Cardiac muscle cell (in vitro differentiated cells and primary cell): Measurements from ENCODE around the gene TNMD. TPM values are rescaled to one million over a fixed set of nuclear protein-coding genes. Genes with fewer than 3 reads are reported as not detected.

Experiments
- DNase-seq, 2 donors: peaks; one replicate each; pipeline versions ENCODE4 v3.0.0 to v3.0.0-alpha.2; 2010 to 2017; ENCODE audit warnings: low read depth in 1 of 2, low spot score in 1 of 2
- H3K27ac ChIP-seq: fragments of 200-600 bp; sonication (generic); 2 replicates; pipeline ENCODE4 v1.5.1; 2016
- H3K27me3 ChIP-seq: fragments of 200-600 bp; sonication (generic); 2 replicates; pipeline ENCODE4 v1.6.0; 2016; ENCODE audit warnings: control low read depth
- H3K36me3 ChIP-seq: fragments of 200-600 bp; sonication (generic); 2 replicates; pipeline ENCODE4 v1.5.1; 2016; ENCODE audit warnings: control low read depth
- H3K4me1 ChIP-seq: fragments of 200-600 bp; sonication (generic); 2 replicates; pipeline ENCODE4 v1.8.1; 2017; ENCODE audit warnings: low read depth, mild to moderate bottlenecking, mixed run types
- H3K4me3 ChIP-seq: fragments of 200-600 bp; sonication (generic); 2 replicates; pipeline ENCODE4 v1.5.1; 2016; ENCODE audit warnings: mild to moderate bottlenecking
- H3K9me3 ChIP-seq: fragments of 200-600 bp; sonication (generic); 2 replicates; pipeline ENCODE4 v1.5.1; 2017; ENCODE audit warnings: low read depth, mild to moderate bottlenecking, control low read depth
- polyA plus RNA-seq: library from polyadenylated mRNA; unstranded; fragments of >200 nt; fragmentation: Nextera tagmentation; extraction: Ambion mirVana; gene quantifications from 2 replicates; pipeline ENCODE4 v1.2.1, GENCODE V29; 2016
- total RNA-seq: library from RNA; depleted of rRNA; stranded (reverse); fragments of >200 nt; gene quantifications from 2 replicates; pipeline ENCODE4 v1.2.3, GENCODE V29; 2016
- TF ChIP-seq, protein P1 (sequence below): IDR thresholded peaks from 2 replicates; pipeline ENCODE4 v1.5.1; 2012; ENCODE audit warnings: low read depth, mild to moderate bottlenecking, low read length

TNMD gene
- total and polyA plus RNA-seq, 2 experiments from 2014 or later = 0.57 to 6.9 TPM

DNA sequence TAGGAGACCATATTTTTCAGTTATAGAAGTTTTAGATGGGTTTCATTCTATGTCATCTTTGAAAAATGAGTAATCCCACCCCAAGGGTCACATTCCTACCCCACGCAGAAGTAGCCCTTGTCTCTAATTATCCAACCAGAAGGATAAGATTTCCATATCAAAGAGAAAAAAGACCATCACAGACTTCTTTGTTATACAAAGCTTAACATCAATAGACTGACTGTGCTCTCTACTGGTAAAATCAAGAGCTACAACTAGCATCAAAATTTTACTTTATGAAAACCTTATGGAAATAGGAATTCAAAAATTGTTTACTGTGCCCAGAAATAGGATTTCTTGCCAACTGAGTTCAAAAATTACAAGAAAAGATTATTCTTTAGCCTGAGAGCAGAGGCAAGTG, 24.9 kb downstream of the TNMD start:
- no peak for DNase-seq
- TF ChIP-seq, protein P1, sequence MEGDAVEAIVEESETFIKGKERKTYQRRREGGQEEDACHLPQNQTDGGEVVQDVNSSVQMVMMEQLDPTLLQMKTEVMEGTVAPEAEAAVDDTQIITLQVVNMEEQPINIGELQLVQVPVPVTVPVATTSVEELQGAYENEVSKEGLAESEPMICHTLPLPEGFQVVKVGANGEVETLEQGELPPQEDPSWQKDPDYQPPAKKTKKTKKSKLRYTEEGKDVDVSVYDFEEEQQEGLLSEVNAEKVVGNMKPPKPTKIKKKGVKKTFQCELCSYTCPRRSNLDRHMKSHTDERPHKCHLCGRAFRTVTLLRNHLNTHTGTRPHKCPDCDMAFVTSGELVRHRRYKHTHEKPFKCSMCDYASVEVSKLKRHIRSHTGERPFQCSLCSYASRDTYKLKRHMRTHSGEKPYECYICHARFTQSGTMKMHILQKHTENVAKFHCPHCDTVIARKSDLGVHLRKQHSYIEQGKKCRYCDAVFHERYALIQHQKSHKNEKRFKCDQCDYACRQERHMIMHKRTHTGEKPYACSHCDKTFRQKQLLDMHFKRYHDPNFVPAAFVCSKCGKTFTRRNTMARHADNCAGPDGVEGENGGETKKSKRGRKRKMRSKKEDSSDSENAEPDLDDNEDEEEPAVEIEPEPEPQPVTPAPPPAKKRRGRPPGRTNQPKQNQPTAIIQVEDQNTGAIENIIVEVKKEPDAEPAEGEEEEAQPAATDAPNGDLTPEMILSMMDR = no peak
- Histone ChIP-seq H3K27me3 (no peaks in the 10 kb centered on the region), H3K27ac (no peak overlapping the region), H3K36me3 (no peaks in the 10 kb centered on the region), H3K9me3 (no peaks in the 10 kb centered on the region), H3K4me3 (no peak overlapping the region), H3K4me1 (peaks cover 8% of the 10 kb centered on the region)

DNA sequence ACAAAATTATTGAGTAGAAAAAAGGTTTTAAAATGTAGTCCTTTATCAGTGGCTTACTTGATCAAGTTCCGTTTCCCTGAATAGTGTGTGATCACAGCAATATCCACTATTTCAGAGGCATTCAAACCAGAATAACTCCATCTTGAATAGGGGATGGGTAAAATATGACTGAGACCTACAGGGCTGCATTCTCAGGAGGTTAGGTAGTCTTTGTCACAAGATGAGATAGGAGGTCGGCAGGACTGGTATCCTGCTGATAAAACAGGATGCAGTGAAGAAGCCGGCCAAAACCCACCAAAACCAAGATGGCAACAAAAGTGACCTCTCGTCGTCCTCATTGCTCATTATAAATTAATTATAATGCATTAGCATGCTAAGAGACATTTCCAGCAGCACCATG, 27.2 kb downstream of the TNMD start:
- H3K9me3 ChIP-seq = no peaks in the 10 kb centered on the region
- no peaks in the 10 kb centered on the region for H3K4me1 ChIP-seq
- no peak for DNase-seq
- no peak overlapping the region for H3K4me3 ChIP-seq
- H3K27ac ChIP-seq = no peak overlapping the region
- H3K27me3 ChIP-seq = no peaks in the 10 kb centered on the region
- H3K36me3 ChIP-seq = no peaks in the 10 kb centered on the region
- TF ChIP-seq, protein P1 = no peak

GRCh38 chrX:100615005-100615404, 30.3 kb downstream of the TNMD start:
- Histone ChIP-seq H3K27ac (no peak overlapping the region), H3K4me3 (no peak overlapping the region), H3K4me1 (no peaks in the 10 kb centered on the region), H3K36me3 (no peaks in the 10 kb centered on the region), H3K9me3 (no peaks in the 10 kb centered on the region), H3K27me3 (no peaks in the 10 kb centered on the region)
- TF ChIP-seq, protein P1 = peak; percentile 58
- DNase-seq = peak; percentile 46 to 80

GRCh38 chrX:100623001-100623400, 38.3 kb downstream of the TNMD start:
- H3K4me1 ChIP-seq = no peaks in the 10 kb centered on the region
- no peak overlapping the region for H3K4me3 ChIP-seq
- H3K27me3 ChIP-seq = no peaks in the 10 kb centered on the region
- H3K9me3 ChIP-seq = no peaks in the 10 kb centered on the region
- no peak for DNase-seq
- TF ChIP-seq, protein P1 = no peak
- H3K27ac ChIP-seq = no peak overlapping the region
- H3K36me3 ChIP-seq = no peaks in the 10 kb centered on the region

- Histone ChIP-seq H3K36me3 (no peaks in the 10 kb centered on the region), H3K27me3 (no peaks in the 10 kb centered on the region), H3K27ac (no peak overlapping the region), H3K4me3 (no peak overlapping the region), H3K9me3 (no peaks in the 10 kb centered on the region), H3K4me1 (no peaks in the 10 kb centered on the region)
- no peak for DNase-seq
- TF ChIP-seq, protein P1 = no peak
These were observed 41.3 kb downstream of the TNMD start for GRCh38 chrX:100625985-100626491.

DNA sequence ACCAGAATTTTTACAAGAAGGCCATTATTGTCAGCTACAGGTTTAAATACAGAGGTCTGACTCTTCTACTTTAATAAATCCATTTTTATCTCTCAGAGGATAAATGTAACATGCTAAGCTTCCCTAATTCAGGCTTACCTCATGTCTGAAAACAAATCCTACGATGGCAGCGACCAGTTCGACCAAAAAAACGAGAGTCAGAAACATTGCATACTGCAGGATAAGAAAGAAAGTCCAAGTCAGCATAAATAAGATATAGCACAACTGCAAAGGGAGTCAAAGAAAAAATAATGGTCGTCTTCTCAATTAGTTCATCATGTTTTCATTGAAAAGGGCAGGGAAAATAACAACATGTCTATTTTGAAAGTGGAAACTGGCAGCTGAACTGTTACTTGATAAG, 50.3 kb downstream of the TNMD start:
- no peaks in the 10 kb centered on the region for H3K27me3 ChIP-seq
- H3K4me3 ChIP-seq = peak overlapping the region; percentile 61
- TF ChIP-seq, protein P1 = no peak
- H3K36me3 ChIP-seq = peaks cover 8% of the 10 kb centered on the region
- peaks cover 4% of the 10 kb centered on the region for H3K4me1 ChIP-seq
- H3K27ac ChIP-seq = no peak overlapping the region
- H3K9me3 ChIP-seq = no peaks in the 10 kb centered on the region
- no peak for DNase-seq
